HG03378 (cell line): ENCODE data around the gene SETMAR.
"Not testable (repeated sequence)": the region's sequence is repeated elsewhere in the genome, so short reads cannot be mapped to it uniquely, and the experiment has no call there.

ENCODE experiments used
- ATAC-seq: cut with Tn5 transposase; IDR thresholded peaks from one replicate; pipeline ENCODE4 v1.9.1; 2021; ENCODE audit warnings: mild to moderate bottlenecking, moderate library complexity; ENCODE audit not compliant: unreplicated experiment

The SETMAR gene

GRCh38 chr3:4303187-4304123 is at the start of gene SETMAR:
Gene SETMAR (plus strand): TSS chr3:4303369. CDS start chr3:4303371, 2 bp downstream.
- ATAC-seq, result peak; percentile 94

GRCh38 chr3:4261406-4261805 is 41.8 kb upstream of the SETMAR start:
- ATAC-seq, result no peak

DNA sequence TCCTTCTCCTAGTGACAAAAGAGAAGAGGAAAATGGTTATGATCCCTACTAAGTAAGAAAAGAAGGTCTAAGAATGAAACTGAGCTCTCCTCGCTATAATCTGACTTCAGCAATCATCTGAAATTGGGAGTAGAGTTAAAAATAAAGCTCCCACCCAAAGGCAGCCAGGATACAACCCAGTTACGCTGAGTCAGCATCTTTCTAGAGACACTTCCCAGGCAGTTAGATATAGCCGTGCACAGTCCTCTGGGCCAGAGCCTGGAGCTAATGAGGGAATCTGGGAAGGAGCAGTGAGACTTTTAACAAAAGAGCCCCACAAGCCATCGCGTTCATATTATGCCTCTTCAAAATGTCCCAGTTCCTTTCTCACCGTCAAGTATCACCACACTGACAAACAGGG is 39.1 kb upstream of the SETMAR start:
- no peak for ATAC-seq

DNA sequence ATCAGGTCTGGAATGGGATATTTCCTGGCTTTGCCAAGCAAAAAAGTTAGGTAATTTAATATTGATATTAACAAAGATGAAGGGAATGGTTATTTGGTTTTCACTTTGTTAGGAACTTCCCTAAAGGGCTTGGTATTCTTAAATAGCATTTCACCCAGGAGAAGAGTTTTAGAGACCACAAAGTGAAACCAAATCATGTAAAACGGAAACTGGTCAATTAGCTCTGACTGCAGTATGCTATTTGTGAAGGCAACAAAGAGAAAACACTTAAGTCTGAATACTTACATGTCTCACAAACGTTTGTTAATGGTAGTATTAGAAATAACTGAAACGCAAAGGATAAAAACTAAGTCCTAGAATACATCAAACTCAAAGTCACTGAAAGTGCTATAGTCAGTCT is 32.4 kb upstream of the SETMAR start:
- peak; percentile 89 for ATAC-seq

- no peak for ATAC-seq
Measured at GRCh38 chr3:4271834-4272233, 31.3 kb upstream of the SETMAR start.

GRCh38 chr3:4279516-4280105 is 23.6 kb upstream of the SETMAR start:
- ATAC-seq, result no peak

GRCh38 chr3:4281991-4282390 is 21.2 kb upstream of the SETMAR start:
- no peak for ATAC-seq

DNA sequence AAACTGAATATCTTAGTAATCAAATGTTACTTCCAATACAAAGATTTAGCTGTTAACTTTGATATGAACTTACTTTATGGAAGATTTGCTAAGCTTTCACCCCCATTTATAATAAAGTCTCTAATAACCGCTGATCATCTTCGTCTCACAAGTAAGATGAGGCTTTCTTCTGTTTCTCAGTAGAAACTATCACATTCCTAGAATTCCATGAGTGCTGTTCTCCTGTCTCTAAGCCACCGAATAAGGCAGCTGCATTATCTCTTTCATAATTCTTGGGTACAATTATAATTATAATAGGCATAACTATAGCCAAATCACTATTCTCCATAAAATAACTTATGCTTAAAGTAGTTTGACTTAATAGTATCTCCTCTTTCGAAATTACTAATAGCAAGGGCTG is 18.3 kb upstream of the SETMAR start:
- ATAC-seq, result no peak

DNA sequence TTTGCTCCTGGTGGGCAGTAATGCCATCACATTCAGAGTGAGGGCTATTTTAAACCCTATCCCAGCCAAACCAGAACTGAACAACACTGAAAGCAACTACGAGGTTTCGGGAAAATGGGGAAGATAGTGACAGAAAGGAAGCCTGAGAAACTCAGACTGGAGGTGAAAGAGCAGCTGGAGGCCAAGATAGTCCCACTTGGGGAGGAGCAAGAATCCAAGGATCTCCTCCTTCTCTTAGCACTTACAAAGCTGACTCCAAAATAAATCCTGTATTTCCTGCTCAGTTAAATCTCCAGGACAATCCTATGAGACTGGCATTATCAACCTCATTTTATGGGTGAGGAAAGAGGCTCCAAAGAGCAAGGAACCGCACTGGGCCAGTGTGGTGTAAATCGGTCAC is 14.1 kb upstream of the SETMAR start:
- no peak for ATAC-seq

DNA sequence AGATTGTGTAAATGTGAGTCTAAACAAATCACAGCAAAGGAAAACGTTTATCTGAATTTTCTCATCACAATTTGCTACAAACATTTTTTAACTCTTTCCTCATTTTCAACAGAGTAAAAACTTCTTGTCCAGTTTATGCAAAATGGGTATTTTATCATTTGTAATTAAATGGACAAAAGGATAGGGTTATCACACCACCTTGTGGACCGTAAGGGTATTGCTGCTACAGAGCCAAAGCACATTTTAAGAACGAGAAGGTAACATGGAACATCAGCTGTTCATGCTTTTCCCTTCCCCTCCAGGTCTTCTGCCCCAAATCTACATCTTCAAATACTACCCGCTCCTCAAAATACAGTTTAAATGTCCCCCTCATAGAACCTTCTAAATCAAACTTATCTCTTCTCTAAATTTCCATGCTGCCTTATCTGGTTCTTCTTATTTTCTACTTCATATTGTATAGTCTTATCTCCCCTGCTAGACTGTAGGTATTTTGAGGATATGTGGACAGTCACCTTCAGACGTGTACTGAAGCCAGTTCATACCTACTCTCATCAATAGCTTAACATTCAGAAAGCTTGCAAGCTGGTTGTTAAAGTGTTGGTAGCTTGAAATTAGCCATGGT is 12.8 kb upstream of the SETMAR start:
- ATAC-seq, result peak; percentile 81

GRCh38 chr3:4292301-4292700 is 10.9 kb upstream of the SETMAR start:
- no peak for ATAC-seq

GRCh38 chr3:4294616-4295327 is 8.4 kb upstream of the SETMAR start:
- ATAC-seq, result no peak

- not testable (repeated sequence) for ATAC-seq
Measured at GRCh38 chr3:4296454-4296853, 6.7 kb upstream of the SETMAR start.

- no peak for ATAC-seq
Measured at GRCh38 chr3:4297486-4297885, 5.7 kb upstream of the SETMAR start.

DNA sequence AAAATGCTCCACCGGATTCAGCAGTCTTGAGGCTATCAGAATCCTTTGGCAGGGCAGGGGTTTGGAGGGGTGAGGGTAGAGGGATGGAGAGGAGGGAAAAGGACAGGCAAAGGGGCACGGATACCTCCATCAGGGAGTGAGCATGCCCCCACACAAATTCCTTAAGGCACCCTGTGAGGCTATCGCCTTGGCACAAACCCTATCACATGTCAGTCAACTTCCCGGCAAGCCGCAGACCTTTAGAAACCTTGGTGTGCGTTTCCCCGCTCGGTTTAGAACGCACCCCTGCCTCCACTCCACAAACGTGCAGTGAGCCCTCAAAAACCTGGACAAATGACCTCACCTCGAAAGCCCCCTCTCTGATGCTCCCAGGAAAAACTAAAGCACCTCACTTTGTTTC is 422 bp upstream of the SETMAR start:
- ATAC-seq, result peak; percentile 4

DNA sequence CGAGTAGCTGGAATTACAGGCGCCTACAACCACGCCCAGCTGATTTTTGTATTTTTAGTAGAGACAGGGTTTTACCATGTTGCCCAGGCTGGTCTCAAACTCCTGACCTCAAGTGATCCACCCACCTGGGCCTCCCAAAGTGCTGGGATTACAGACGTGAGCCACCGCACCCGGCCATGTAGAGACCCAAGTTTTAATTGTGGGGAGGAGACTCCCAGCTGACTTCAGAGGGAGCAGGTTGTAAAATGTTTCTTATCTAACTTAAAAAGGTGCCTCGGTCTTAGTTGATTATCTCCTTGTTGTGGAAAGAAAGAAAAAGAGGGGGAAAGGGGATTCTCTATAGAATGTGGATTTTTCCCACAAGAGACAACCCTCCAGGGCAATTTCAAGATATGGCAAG is 2.0 kb downstream of the SETMAR start:
- not testable (repeated sequence) for ATAC-seq

DNA sequence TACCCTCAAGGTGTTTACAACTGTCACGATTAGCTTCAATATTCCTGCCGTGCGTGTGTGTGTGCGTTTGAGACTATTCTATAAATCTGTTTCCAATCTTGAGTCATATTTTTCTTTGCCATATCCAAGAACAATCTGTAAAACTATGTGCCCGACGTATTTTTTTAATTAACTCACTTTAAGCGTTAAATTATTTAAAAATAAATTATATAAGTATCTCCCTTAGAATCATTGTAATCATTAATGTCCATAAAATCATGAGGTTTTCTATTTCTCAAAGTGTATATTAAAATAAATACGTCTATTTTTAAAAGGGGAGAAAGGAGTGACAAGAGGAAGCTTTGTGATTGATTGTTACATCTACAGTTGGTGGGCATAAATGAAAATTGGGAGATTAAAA is 2.9 kb downstream of the SETMAR start:
- ATAC-seq, result no peak

DNA sequence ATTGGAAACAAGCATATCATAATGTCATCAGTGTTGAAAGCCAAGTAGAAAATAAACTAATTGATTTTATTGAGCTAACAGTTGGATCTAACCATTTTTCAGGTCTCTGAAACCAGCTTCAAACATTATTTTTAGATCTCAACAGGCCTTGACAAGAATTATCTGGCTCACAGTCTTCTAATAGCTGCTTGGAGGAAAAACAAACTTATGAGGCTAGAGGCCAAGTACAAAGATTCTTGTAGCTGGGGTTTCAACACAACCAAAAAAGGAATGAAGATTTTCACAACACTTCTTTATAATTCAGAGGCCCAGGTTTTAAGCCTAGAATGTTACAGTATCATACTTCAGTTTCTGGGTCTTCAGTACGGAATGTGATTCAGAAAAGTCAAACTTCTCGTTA is 3.7 kb downstream of the SETMAR start:
- ATAC-seq, result no peak

- ATAC-seq, result no peak
Measured at GRCh38 chr3:4309491-4310128, 6.4 kb downstream of the SETMAR start.

DNA sequence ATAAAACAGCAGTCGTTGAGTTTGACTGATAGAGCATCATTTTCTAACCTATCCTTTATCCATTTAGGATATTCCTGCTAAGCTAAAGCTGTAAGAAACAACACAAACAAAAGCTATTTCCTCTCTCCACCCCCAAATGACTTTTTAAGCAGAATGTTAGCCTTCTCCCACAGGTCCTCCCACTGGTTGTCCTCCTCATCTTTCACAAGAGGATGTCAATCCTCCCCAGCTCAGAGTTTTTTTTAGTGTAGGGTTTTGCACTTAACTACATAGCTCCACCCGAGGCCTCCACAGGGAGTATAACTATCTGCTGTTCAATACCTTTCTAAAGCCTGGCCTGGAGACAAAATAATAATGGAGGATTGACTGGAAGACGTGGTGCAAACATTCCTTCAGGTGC is 7.8 kb downstream of the SETMAR start:
- no peak for ATAC-seq

GRCh38 chr3:4311496-4311895 is 8.3 kb downstream of the SETMAR start:
- no peak for ATAC-seq
